Neural crest cell (in vitro differentiated cells): Measurements from ENCODE around the gene SLC12A7. TPM values are rescaled to one million over a fixed set of nuclear protein-coding genes. Genes with fewer than 3 reads are reported as not detected.

Experiments
- DNase-seq: peaks from one replicate; pipeline ENCODE4 v3.0.0; 2021; ENCODE audit warnings: low read depth, mixed read lengths, low spot score
- H3K27ac Mint-ChIP-seq: one replicate; pipeline ENCODE4 v1.8.0; 2021; ENCODE audit warnings: mild to moderate bottlenecking, mixed read lengths; ENCODE audit not compliant: unreplicated experiment
- H3K27me3 Mint-ChIP-seq: 2 replicates; pipeline ENCODE4 v1.8.0; 2021; ENCODE audit warnings: low read depth, mild to moderate bottlenecking, mixed read lengths
- H3K36me3 Mint-ChIP-seq: 2 replicates; pipeline ENCODE4 v1.8.0; 2021; ENCODE audit warnings: low read depth, mild to moderate bottlenecking, mixed read lengths
- H3K4me1 Mint-ChIP-seq: 2 replicates; pipeline ENCODE4 v1.8.0; 2021; ENCODE audit warnings: mixed read lengths
- H3K4me3 Mint-ChIP-seq: one replicate; pipeline ENCODE4 v1.8.0; 2021; ENCODE audit warnings: mild to moderate bottlenecking, mixed read lengths
- H3K9me3 Mint-ChIP-seq: 2 replicates; pipeline ENCODE4 v1.8.0; 2021; ENCODE audit warnings: mixed read lengths
- CTCF ChIP-seq: fragments of 200-600 bp; sonication (generic); conservative IDR thresholded peaks from 2 replicates; pipeline ENCODE4 v1.5.0; 2021; ENCODE audit warnings: antibody characterized with exemption, mild to moderate bottlenecking
- total RNA-seq: library from RNA; stranded (reverse); gene quantifications from 2 replicates; pipeline ENCODE4 v1.2.1, GENCODE V29; 2021

SLC12A7 gene
- total RNA-seq, 1 donor from 2014 or later, result 40.7 TPM

GRCh38 chr5:1069720-1070088, 42.2 kb downstream of the SLC12A7 start:
- Mint-ChIP-seq H3K4me3 (no peak overlapping the region), H3K27me3 (no peaks in the 10 kb centered on the region), H3K27ac (no peak overlapping the region)

GRCh38 chr5:1068895-1069719, 42.8 kb downstream of the SLC12A7 start:
- Mint-ChIP-seq H3K9me3 (no peaks in the 10 kb centered on the region), H3K27me3 (no peaks in the 10 kb centered on the region), H3K27ac (no peak overlapping the region), H3K4me3 (no peak overlapping the region), H3K36me3 (no peaks in the 10 kb centered on the region), H3K4me1 (peaks cover 10% of the 10 kb centered on the region)
- DNase-seq, result no peak
- TF ChIP-seq CTCF, result no peak

More at GRCh38 chr5:1069720-1070088, 42.2 kb downstream of the SLC12A7 start:
- TF ChIP-seq CTCF, result no peak
- Mint-ChIP-seq H3K4me1 (peaks cover 10% of the 10 kb centered on the region), H3K36me3 (no peaks in the 10 kb centered on the region), H3K9me3 (no peaks in the 10 kb centered on the region)
- no peak for DNase-seq

- no peaks in the 10 kb centered on the region for H3K27me3 Mint-ChIP-seq
- no peak for TF ChIP-seq CTCF
- no peaks in the 10 kb centered on the region for H3K9me3 Mint-ChIP-seq
- H3K27ac Mint-ChIP-seq, result no peak overlapping the region
- H3K4me3 Mint-ChIP-seq, result no peak overlapping the region
- peaks cover 10% of the 10 kb centered on the region for H3K4me1 Mint-ChIP-seq
- no peak for DNase-seq
- no peaks in the 10 kb centered on the region for H3K36me3 Mint-ChIP-seq
Measured at GRCh38 chr5:1068204-1068894, 43.5 kb downstream of the SLC12A7 start.

- peak overlapping the region; percentile 22 for H3K27ac Mint-ChIP-seq
- no peak for TF ChIP-seq CTCF
- H3K36me3 Mint-ChIP-seq, result no peaks in the 10 kb centered on the region
- peaks cover 10% of the 10 kb centered on the region for H3K4me1 Mint-ChIP-seq
- H3K27me3 Mint-ChIP-seq, result no peaks in the 10 kb centered on the region
- H3K4me3 Mint-ChIP-seq, result no peak overlapping the region
- H3K9me3 Mint-ChIP-seq, result no peaks in the 10 kb centered on the region
- no peak for DNase-seq
Measured at GRCh38 chr5:1067141-1068121, 44.4 kb downstream of the SLC12A7 start.

GRCh38 chr5:1066676-1067075, 45.2 kb downstream of the SLC12A7 start:
- no peak overlapping the region for H3K4me3 Mint-ChIP-seq

More at GRCh38 chr5:1066676-1067075, 45.2 kb downstream of the SLC12A7 start:
- DNase-seq, result no peak
- no peaks in the 10 kb centered on the region for H3K9me3 Mint-ChIP-seq
- peaks cover 10% of the 10 kb centered on the region for H3K4me1 Mint-ChIP-seq
- no peaks in the 10 kb centered on the region for H3K36me3 Mint-ChIP-seq
- TF ChIP-seq CTCF, result no peak
- no peak overlapping the region for H3K27ac Mint-ChIP-seq
- H3K27me3 Mint-ChIP-seq, result no peaks in the 10 kb centered on the region
